Stomach (tissue), 9 donors: ENCODE results near the gene SCAF4. TPM values are rescaled to one million over a fixed set of nuclear protein-coding genes. Genes with fewer than 3 reads are reported as not detected.

Experiments used
- DNase-seq, 2 donors: peaks; one replicate each; pipeline versions ENCODE4 v3.0.0 to v3.0.0-alpha.2; 2013 to 2019
- H3K27ac ChIP-seq, 5 donors: fragments of 200-600 bp in 4 of 5; sonication (generic) in 4 of 5; one replicate each; pipeline ENCODE4 v1.5.1; 2013 to 2019; ENCODE audit warnings: mild to moderate bottlenecking in 1 of 5, moderate library complexity in 1 of 5
- H3K27me3 ChIP-seq, 3 donors: fragments of 200-600 bp; sonication (generic); one replicate each; pipeline ENCODE4 v1.5.1; 2017 to 2019; ENCODE audit warnings: mixed run types in 1 of 3
- H3K36me3 ChIP-seq, 4 donors: fragments of 200-600 bp; sonication (generic); 1 replicate in 3 of 4; 2 replicates in 1 of 4; pipeline ENCODE4 v1.5.1; 2016 to 2019
- H3K4me1 ChIP-seq, 4 donors: fragments of 200-600 bp; sonication (generic); one replicate each; pipeline ENCODE4 v1.5.1; 2016 to 2019
- H3K4me3 ChIP-seq, 4 donors: fragments of 200-600 bp; sonication (generic) in 3 of 4; one replicate each; pipeline ENCODE4 v1.5.1; 2016 to 2019; ENCODE audit warnings: mild to moderate bottlenecking in 1 of 4
- H3K9me3 ChIP-seq, 4 donors: fragments of 200-600 bp; sonication (generic); one replicate each; pipeline ENCODE4 v1.5.1; 2016 to 2019
- EP300 ChIP-seq: sonication (generic); formaldehyde crosslinking; IDR thresholded peaks from one replicate; pipeline ENCODE4 v1.6.1; 2017; ENCODE audit warnings: antibody characterized with exemption
- POLR2A ChIP-seq, 4 donors: fragments of 450-650 bp; IDR thresholded peaks; one replicate each; pipeline ENCODE4 v1.6.1; 2016; ENCODE audit warnings: antibody characterized with exemption in 4 of 4, control low read depth in 2 of 4, mild to moderate bottlenecking in 1 of 4, moderate library complexity in 1 of 4
- POLR2AphosphoS5 ChIP-seq, 3 donors: sonication (generic); formaldehyde crosslinking; IDR thresholded peaks; one replicate each; pipeline ENCODE4 v1.6.1; 2016; ENCODE audit warnings: antibody characterized with exemption in 3 of 3
- WGBS, 5 donors: extraction: QIAGEN DNeasy Blood & Tissue Kit in 3 of 5; methylation state at CpG; one replicate each; pipeline versions ENCODE4 v1.1.5 to v1.1.7; 2013 to 2018; 5-methylcytosine and 5-hydroxymethylcytosine counted together
- intact Hi-C: fragments of 100-400 bp; cut with DNase I; formaldehyde crosslinking; loops from one replicate; pipeline ENCODE4 v1.15.1; 2023; ENCODE audit warnings: low total_unique reads
- polyA plus RNA-seq, 3 donors: library from polyadenylated mRNA; stranded (reverse); fragments of 200-250 nt; gene quantifications; one replicate each; pipeline ENCODE4 v1.2.3, GENCODE V29; 2013
- total RNA-seq, 5 donors: library from RNA; depleted of rRNA; stranded (reverse); fragments of >200 nt; gene quantifications; one replicate each; pipeline versions ENCODE4 v1.1.0 to v1.2.3, GENCODE V29; 2014 to 2016
- TF ChIP-seq, protein P1 (sequence below), 7 experiments: fragments of 450-650 bp in 4 of 7; fragments of 200-600 bp in 3 of 7; sonication (generic) in 3 of 7; IDR thresholded peaks; one replicate each; pipeline ENCODE4 v1.5.1; 2016 to 2019; ENCODE audit warnings: antibody characterized with exemption in 7 of 7, control low read depth in 2 of 7, mild to moderate bottlenecking in 1 of 7
- donor health status: healthy with polysubstance abuse.
- donor health status: Bipolar disorder and iron deficiency.
- donor health status: healthy.

Gene SCAF4
- total and polyA plus RNA-seq, 8 donors = 5.4 to 34.4 (median 13.6) TPM

DNA sequence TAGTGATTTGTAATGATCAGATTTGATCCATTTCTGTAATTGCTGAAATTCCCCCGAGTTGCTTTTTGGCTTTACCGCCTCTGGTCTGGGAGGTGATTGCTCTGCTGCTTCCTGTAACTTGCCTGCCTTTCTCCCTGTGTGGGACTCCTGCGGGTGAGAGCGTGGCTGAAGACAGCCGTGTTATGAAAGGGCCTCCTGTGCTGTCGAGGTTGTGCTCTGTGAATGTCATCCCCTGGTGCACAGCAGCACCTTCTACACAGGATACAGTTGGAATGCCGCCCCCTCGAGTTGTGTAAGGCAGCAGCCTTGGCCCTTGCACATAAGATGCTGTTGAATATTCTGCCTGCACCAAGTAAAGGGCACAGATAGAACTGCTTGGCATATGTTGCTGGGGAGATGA lies 66.5 kb downstream of the SCAF4 start:
- intact Hi-C loops = no loop called here
- Histone ChIP-seq H3K4me1 (peaks cover 30 to 79% (median 50%) of the 10 kb centered on the region in 4 donors), H3K9me3 (no peaks in the 10 kb centered on the region)

DNA sequence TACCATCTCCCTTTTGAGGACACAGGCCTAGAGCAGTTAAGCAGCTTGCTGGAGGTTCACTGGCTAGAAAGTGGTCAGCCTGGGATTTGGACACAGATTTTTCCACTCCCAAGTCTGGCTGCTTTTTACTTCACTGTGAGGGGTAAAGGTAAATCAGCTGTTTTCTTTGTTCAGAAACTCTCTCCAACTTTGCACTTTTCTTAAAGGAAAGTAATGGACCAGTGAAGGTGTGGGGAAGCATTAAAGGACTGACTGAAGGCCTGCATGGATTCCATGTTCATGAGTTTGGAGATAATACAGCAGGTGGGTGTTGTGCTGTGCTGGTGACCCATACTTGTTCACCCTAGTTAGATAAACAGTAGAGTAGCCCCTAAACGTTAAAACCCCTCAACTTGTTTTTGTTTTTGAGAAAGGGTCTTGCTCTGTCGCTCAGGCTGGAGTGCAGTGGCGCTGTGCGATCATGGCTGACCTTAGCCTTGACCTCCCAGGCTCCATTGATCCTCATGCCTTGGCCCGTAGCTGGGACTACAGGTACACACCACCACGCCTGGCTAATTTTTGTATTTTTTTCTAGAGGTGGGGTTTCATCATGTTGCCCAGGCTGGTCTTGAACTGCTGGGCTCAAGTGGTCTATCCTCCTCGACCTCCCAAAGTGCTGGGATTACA lies 68.2 kb downstream of the SCAF4 start:
- no peaks in the 10 kb centered on the region for H3K27me3 ChIP-seq
- WGBS, 5 donors = 80 to 90% (median 88%) methylated on average over 7 of the region's 7 CpGs
- intact Hi-C loops = no loop called here
- H3K9me3 ChIP-seq = no peaks in the 10 kb centered on the region
- no peak for DNase-seq
- H3K27ac ChIP-seq = no peak overlapping the region
- H3K4me3 ChIP-seq = no peak overlapping the region
- TF ChIP-seq POLR2AphosphoS5 (IDR thresholded peaks at IDR 0.05) = no peak
- TF ChIP-seq POLR2A (IDR thresholded peaks at IDR 0.05) = no peak
- peaks cover 21 to 57% (median 48%) of the 10 kb centered on the region in 4 donors for H3K36me3 ChIP-seq
- H3K4me1 ChIP-seq = peaks cover 35 to 84% (median 55%) of the 10 kb centered on the region in 4 donors

More for the DNA sequence above, 66.5 kb downstream of the SCAF4 start:
- Histone ChIP-seq H3K4me3 (no peak overlapping the region), H3K27me3 (no peaks in the 10 kb centered on the region), H3K36me3 (peaks cover 25 to 73% (median 63%) of the 10 kb centered on the region in 4 donors), H3K27ac (no peak overlapping the region)
- WGBS, 5 donors = 65 to 83% (median 77%) methylated on average over 8 of the region's 8 CpGs
- DNase-seq = no peak
- TF ChIP-seq POLR2A (IDR thresholded peaks at IDR 0.05) = no peak

DNA sequence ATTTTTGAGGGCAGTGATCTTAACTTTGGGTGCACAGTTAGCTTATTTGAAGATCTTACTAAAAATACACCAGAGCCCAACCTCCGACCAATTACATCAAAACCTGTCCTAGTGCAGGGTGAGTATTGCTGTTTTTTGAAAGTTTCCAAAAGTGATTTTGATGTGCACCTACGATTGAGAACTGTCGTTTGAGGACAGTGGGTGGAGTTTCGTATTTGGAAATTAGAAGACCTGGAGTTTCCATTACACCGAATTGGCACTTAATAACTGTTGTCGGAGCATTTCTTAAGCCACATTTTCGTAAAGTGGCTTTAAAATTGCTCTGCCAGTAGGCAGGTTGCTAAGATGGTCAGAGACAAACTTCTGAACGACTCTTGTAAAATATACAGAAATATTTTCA lies 71.3 kb downstream of the SCAF4 start:
- intact Hi-C loops = no loop called here
- TF ChIP-seq POLR2AphosphoS5 (IDR thresholded peaks at IDR 0.05) (no peak), EP300 (no peak)

DNA sequence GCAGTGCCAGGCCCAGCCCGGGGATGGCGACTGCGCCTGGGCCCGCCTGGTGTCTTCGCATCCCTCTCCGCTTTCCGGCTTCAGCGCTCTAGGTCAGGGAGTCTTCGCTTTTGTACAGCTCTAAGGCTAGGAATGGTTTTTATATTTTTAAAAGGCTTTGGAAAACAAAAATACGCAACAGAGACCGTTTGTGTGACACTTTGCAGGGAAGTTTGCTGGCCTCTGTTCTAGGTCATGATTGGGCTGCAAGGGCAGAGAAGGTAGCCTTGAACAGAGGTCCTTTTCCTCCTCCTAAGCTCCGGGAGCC lies 71.7 kb downstream of the SCAF4 start:
- H3K4me3 ChIP-seq = peak overlapping the region; percentile 78 to 89 (median 86)
- no peaks in the 10 kb centered on the region for H3K27me3 ChIP-seq
- TF ChIP-seq POLR2A (IDR thresholded peaks at IDR 0.05) (no peak), POLR2AphosphoS5 (IDR thresholded peaks at IDR 0.05) (no peak), EP300 (no peak)
- TF ChIP-seq, protein P1, sequence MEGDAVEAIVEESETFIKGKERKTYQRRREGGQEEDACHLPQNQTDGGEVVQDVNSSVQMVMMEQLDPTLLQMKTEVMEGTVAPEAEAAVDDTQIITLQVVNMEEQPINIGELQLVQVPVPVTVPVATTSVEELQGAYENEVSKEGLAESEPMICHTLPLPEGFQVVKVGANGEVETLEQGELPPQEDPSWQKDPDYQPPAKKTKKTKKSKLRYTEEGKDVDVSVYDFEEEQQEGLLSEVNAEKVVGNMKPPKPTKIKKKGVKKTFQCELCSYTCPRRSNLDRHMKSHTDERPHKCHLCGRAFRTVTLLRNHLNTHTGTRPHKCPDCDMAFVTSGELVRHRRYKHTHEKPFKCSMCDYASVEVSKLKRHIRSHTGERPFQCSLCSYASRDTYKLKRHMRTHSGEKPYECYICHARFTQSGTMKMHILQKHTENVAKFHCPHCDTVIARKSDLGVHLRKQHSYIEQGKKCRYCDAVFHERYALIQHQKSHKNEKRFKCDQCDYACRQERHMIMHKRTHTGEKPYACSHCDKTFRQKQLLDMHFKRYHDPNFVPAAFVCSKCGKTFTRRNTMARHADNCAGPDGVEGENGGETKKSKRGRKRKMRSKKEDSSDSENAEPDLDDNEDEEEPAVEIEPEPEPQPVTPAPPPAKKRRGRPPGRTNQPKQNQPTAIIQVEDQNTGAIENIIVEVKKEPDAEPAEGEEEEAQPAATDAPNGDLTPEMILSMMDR (IDR thresholded peaks at IDR 0.05) = no peak
- intact Hi-C loops = no loop called here
- H3K4me1 ChIP-seq = peaks cover 28 to 55% (median 44%) of the 10 kb centered on the region in 4 donors
- no peaks in the 10 kb centered on the region for H3K9me3 ChIP-seq
- WGBS, 5 donors = 0% methylated on average over 12 of the region's 12 CpGs
- H3K36me3 ChIP-seq = peaks cover 5 to 26% (median 16%) of the 10 kb centered on the region in 4 donors
- H3K27ac ChIP-seq = peak overlapping the region; percentile 82 to 96 (median 93)
- no peak for DNase-seq

More for the DNA sequence above, 71.3 kb downstream of the SCAF4 start:
- no peak for DNase-seq
- H3K9me3 ChIP-seq = no peaks in the 10 kb centered on the region
- peaks cover 31 to 59% (median 46%) of the 10 kb centered on the region in 4 donors for H3K4me1 ChIP-seq
- H3K27me3 ChIP-seq = no peaks in the 10 kb centered on the region
- WGBS, 5 donors = 9 to 20% (median 16%) methylated on average over 8 of the region's 8 CpGs
- peak overlapping the region in 3 of 5 donors; percentile 93 to 96 (median 94) for H3K27ac ChIP-seq
- peak overlapping the region; percentile 78 to 89 (median 86) for H3K4me3 ChIP-seq
- H3K36me3 ChIP-seq = peaks cover 5 to 29% (median 20%) of the 10 kb centered on the region in 4 donors

GRCh38 chr21:31659536-31660258 lies 72.2 kb downstream of the SCAF4 start, which contains the start of gene SOD1:
Gene SOD1, plus strand, starts transcription at chr21:31659693. Its CDS starts 77 bp downstream, at chr21:31659770.
- TF ChIP-seq POLR2AphosphoS5 (IDR thresholded peaks at IDR 0.05) (peak; percentile 59 to 97 (median 94)), EP300 (no peak), POLR2A (IDR thresholded peaks at IDR 0.05) (peak in 1 of 4 donors; percentile 55)
- TF ChIP-seq, protein P1 (IDR thresholded peaks at IDR 0.05) = peak in 2 of 7 experiments; percentile 19 to 54
- Histone ChIP-seq H3K27ac (peak within 1 kb of the TSS; percentile 82 to 96 (median 93)), H3K4me3 (peak within 1 kb of the TSS; percentile 78 to 89 (median 86)), H3K27me3 (no peaks in the 10 kb centered on the region), H3K9me3 (no peaks in the 10 kb centered on the region), H3K4me1 (peaks cover 26 to 50% (median 43%) of the 10 kb centered on the region in 4 donors), H3K36me3 (peaks cover 3 to 21% (median 13%) of the 10 kb centered on the region in 4 donors)
- 0 to 1% (median 0%) methylated on average over 13 to 86 of the region's 87 CpGs for whole genome bisulfite sequencing, 5 donors
- intact Hi-C loops = no loop called here
- peak; percentile 95 to 98 for DNase-seq
